ENCODE data around the gene CRIP2.

Gene CRIP2

DNA sequence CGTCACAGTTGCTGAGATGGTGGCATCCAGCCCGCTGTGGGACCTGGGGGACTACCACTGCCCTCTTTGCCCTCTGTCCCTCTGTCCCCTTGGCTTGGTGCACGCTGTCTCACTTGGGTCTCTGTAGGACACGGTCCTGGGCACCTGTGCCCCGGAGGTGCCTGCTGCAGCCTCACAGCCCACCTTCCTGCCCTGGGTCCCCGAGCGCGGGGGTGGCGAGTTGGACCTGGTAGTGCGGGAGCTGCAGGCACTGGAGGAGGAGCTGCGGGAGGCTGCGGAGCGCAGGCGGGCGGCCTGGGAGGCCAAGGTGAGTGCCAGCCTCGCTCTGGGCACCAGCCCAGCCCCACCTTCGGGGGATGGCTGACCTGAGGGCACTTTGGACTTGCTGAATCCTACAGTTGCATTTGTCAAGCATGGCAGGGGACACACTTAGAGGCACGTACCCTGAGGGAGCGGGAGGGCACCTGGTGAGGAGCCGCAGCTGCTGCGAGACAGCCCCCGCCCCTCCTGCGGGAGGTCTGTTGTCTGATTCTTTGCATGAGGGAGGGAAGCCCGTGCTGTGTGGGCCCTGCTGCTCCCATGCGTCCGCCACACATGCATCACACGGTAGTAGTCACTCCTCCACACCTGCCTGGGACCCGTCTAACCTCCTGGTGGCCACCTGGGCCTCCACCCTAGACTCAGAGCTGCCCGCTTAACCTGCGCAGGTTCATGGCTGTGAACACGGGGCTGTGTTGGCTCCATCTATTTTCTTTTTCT is 23.2 kb downstream of the CRIP2 start:
- no peaks in the 10 kb centered on the region for H3K27me3 ChIP-seq
- H3K36me3 ChIP-seq: peaks cover 10 to 29% (median 16%) of the 10 kb centered on the region in 3 donors
- TF ChIP-seq, protein P1, sequence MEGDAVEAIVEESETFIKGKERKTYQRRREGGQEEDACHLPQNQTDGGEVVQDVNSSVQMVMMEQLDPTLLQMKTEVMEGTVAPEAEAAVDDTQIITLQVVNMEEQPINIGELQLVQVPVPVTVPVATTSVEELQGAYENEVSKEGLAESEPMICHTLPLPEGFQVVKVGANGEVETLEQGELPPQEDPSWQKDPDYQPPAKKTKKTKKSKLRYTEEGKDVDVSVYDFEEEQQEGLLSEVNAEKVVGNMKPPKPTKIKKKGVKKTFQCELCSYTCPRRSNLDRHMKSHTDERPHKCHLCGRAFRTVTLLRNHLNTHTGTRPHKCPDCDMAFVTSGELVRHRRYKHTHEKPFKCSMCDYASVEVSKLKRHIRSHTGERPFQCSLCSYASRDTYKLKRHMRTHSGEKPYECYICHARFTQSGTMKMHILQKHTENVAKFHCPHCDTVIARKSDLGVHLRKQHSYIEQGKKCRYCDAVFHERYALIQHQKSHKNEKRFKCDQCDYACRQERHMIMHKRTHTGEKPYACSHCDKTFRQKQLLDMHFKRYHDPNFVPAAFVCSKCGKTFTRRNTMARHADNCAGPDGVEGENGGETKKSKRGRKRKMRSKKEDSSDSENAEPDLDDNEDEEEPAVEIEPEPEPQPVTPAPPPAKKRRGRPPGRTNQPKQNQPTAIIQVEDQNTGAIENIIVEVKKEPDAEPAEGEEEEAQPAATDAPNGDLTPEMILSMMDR (IDR thresholded peaks at IDR 0.05): no peak
- no peak overlapping the region for H3K4me3 ChIP-seq
- H3K27ac ChIP-seq: no peak overlapping the region
- intact Hi-C loops (cut with DNase I; ENCODE audit: low total_unique reads): loop anchor here (10.0 kb wide), 2 partner anchors 193 to 513 kb away; partner anchors contain the start of genes BRF1 and CLBA1
- DNase-seq: peak in 1 of 2 donors; percentile 64
- H3K4me1 ChIP-seq: peaks cover 0 to 13% (median 0%) of the 10 kb centered on the region in 4 donors
- H3K9me3 ChIP-seq: no peaks in the 10 kb centered on the region

DNA sequence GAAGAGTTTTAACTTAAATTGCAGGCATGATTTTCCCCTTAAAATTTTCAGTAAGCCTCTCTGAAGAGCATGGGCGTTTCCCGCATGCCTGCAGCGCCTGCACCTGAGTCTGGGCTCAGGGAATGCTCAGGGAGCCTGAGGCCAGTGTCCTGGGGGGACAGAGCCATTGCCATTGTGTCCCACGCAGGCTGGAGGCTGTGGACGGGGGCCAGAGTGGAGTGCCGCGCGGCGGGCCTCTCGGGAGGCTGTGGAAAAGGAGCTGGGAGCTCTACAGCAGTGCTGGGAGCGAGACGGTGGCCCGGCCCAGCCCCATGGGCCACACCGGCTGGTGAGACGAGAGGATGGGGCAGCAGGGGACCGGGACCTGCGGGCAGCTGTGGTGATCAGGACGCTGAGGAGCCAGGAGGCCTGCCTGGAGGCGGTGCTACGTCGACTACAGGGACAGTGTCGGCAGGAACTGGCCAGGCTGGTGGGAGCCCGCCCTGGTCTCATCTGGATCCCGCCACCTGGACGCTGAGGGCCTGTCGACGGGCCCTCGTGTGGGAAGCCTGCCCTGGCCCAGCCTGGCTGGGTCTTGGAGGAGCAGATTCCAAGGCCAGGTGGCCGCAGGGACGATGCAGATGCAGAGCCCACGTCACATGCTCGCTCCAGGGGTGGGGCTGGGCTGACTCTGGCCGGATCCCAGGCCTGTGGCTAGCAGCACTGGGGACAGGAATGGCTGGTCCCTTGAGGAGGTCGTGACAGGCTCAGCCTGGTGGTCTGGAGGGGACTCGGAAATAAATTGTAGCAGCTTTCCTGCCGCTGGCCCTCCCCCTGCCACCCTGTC is 24.0 kb downstream of the CRIP2 start:
- peaks cover 10 to 21% (median 16%) of the 10 kb centered on the region in 3 donors for H3K36me3 ChIP-seq
- no peaks in the 10 kb centered on the region for H3K27me3 ChIP-seq
- TF ChIP-seq, protein P1 (IDR thresholded peaks at IDR 0.05): no peak
- no peak overlapping the region for H3K27ac ChIP-seq
- H3K4me3 ChIP-seq: no peak overlapping the region
- H3K9me3 ChIP-seq: no peaks in the 10 kb centered on the region
- DNase-seq: peak in 1 of 2 donors; percentile 63
- intact Hi-C loops (cut with DNase I; ENCODE audit: low total_unique reads): loop anchor here (10.0 kb wide), 2 partner anchors 194 to 514 kb away; partner anchors contain the start of genes BRF1 and CLBA1
- H3K4me1 ChIP-seq: peaks cover 0 to 13% (median 0%) of the 10 kb centered on the region in 4 donors

DNA sequence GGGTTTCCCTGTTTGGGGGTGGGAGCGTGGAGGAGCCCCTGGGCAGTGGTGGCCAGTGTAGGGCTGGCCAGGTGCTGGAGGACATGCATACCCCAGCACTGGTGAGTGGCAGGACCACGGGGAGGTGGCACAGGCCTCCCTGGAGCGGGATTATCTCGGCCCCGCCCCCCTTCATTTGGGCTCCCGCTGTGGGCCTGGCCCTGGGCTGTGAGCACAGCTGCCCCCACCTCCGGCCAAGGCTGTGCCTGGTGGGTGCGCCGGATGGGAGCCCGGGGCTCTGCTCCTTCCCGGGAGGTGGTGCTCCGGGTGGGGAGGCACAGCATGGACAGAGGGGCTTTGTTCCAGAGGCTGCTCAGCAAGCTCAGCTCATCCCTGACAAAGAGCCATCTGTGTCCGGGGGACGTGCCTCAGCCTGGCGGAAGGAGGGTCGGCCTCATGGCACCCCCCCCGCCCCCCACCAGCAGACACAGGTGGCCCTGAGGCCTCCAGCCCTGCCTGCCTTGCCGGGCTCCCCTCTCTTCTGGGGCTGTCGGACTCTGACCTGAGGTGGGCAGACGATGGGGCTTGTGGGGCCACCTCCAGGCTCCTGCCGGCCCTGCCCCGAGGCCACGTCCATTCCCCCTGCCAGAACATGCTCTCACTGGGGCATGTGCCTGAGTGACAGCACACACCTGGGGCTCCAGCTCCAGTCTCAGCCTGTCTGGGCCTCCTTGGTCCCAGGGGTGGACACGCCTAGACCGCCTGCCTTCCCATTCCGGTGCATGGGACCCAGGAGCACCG is 24.8 kb downstream of the CRIP2 start:
- peak in 1 of 2 donors; percentile 65 for DNase-seq

DNA sequence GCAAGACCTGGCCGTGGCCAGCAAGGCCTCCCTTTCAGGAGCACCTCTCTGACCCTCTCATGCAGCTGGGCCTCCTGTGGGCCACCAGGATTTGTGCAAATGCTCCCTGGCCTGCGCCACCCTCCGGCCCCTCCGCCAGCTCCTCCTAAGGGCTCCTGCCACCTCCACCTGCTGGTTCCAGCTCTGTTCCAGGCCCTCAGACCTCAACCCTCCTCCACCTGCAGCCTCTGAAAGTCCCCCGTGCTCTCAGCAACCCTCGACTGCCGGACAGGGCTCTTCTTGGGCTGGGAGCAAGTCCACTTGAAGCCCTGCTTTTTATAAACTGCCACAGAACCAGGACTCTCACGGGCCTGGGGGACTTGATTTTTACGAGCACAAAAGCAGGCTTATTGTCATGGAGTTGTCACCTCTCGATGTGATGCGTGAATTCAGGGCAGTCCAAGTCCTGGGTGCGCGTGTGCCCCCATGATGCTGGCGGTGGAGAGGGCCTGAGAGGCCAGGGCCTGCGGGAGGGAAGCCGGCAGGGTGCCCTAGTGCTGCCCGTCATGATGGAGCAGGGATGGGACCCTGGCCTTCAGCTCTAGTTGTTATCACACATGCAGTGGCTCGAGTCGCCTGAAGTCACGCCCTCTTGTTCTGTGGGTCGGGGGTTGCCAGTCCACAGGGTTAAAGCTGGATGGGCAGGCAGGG is 25.6 kb downstream of the CRIP2 start:
- H3K9me3 ChIP-seq: no peaks in the 10 kb centered on the region
- H3K4me1 ChIP-seq: peaks cover 0 to 11% (median 0%) of the 10 kb centered on the region in 4 donors
- H3K36me3 ChIP-seq: peaks cover 10 to 20% (median 16%) of the 10 kb centered on the region in 3 donors
- no peak overlapping the region for H3K4me3 ChIP-seq
- TF ChIP-seq, protein P1 (IDR thresholded peaks at IDR 0.05): no peak
- no peaks in the 10 kb centered on the region for H3K27me3 ChIP-seq
- peak in 1 of 2 donors; percentile 67 for DNase-seq
- intact Hi-C loops (cut with DNase I; ENCODE audit: low total_unique reads): no loop called here
- H3K27ac ChIP-seq: no peak overlapping the region

More for the DNA sequence above, 24.8 kb downstream of the CRIP2 start:
- intact Hi-C loops (cut with DNase I; ENCODE audit: low total_unique reads): loop anchor here (10.0 kb wide), 2 partner anchors 195 to 515 kb away; partner anchors contain the start of genes BRF1 and CLBA1
- no peak overlapping the region for H3K27ac ChIP-seq
- H3K4me3 ChIP-seq: no peak overlapping the region
- TF ChIP-seq, protein P1 (IDR thresholded peaks at IDR 0.05): no peak
- H3K36me3 ChIP-seq: peaks cover 10 to 20% (median 16%) of the 10 kb centered on the region in 3 donors
- no peaks in the 10 kb centered on the region for H3K9me3 ChIP-seq
- peaks cover 0 to 13% (median 0%) of the 10 kb centered on the region in 4 donors for H3K4me1 ChIP-seq
- no peaks in the 10 kb centered on the region for H3K27me3 ChIP-seq

Measured in tibial artery (tissue), 4 donors.